HG03103 (cell line): ENCODE results near the gene ADRA2B.
"Not testable (repeated sequence)": the region's sequence is repeated elsewhere in the genome, so short reads cannot be mapped to it uniquely, and the experiment has no call there.

Experiments used
- ATAC-seq: cut with Tn5 transposase; IDR thresholded peaks from one replicate; pipeline ENCODE4 v1.9.1; 2021; ENCODE audit warnings: low read depth; ENCODE audit not compliant: unreplicated experiment

ADRA2B gene

GRCh38 chr2:96091141-96091710 lies 25.1 kb downstream of the ADRA2B start:
- no peak for ATAC-seq

GRCh38 chr2:96090196-96090926 lies 26.0 kb downstream of the ADRA2B start:
- ATAC-seq, result no peak

- ATAC-seq, result no peak
These were observed 26.8 kb downstream of the ADRA2B start for GRCh38 chr2:96089356-96090195.

- no peak for ATAC-seq
These were observed 27.7 kb downstream of the ADRA2B start for GRCh38 chr2:96088340-96089335.

- ATAC-seq, result no peak
These were observed 29.2 kb downstream of the ADRA2B start for GRCh38 chr2:96087130-96087529.

GRCh38 chr2:96085541-96086355 lies 30.6 kb downstream of the ADRA2B start:
- no peak for ATAC-seq

GRCh38 chr2:96084858-96085518 lies 31.4 kb downstream of the ADRA2B start:
- not testable (repeated sequence) for ATAC-seq

- ATAC-seq, result no peak
These were observed 32.1 kb downstream of the ADRA2B start for GRCh38 chr2:96083989-96084857.

- ATAC-seq, result no peak
These were observed 33.1 kb downstream of the ADRA2B start for GRCh38 chr2:96083064-96083939.

GRCh38 chr2:96082211-96083063 lies 33.9 kb downstream of the ADRA2B start:
- no peak for ATAC-seq

- ATAC-seq, result no peak
These were observed 35.3 kb downstream of the ADRA2B start for GRCh38 chr2:96081042-96081441.

- no peak for ATAC-seq
These were observed 41.1 kb downstream of the ADRA2B start for GRCh38 chr2:96075199-96075771.

- ATAC-seq, result no peak
These were observed 42.2 kb downstream of the ADRA2B start for GRCh38 chr2:96074156-96074555.

- ATAC-seq, result no peak
These were observed 43.1 kb downstream of the ADRA2B start for GRCh38 chr2:96073170-96073775.

- ATAC-seq, result no peak
These were observed 43.6 kb downstream of the ADRA2B start for GRCh38 chr2:96072746-96073145.
